ENCODE data around the gene ABCA4. TPM values are rescaled to one million over a fixed set of nuclear protein-coding genes. Genes with fewer than 3 reads are reported as not detected.
"Not testable (repeated sequence)": the region's sequence is repeated elsewhere in the genome, so short reads cannot be mapped to it uniquely, and the experiment has no call there.

Gene ABCA4
- total and polyA plus RNA-seq, 5 experiments from 2014 or later, result not detected

DNA sequence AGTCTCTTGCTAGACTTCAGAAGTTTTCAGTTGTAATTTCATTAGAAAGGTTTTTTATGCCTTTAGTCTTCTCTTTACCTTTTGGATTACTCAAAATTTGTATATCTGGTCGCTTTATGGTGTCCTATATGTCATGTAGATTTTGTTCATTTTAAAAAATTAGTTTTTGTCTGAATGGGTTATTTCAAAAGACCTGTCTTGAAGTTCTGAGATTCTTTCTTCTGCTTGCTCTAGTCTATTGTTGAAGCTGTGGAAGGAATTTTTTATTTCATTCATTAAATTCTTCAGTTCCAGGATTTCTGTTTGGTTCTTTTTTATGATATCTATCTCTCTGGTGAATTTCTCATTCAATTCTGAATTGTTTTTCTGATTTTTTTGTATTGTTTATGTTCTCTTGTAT is 165.2 kb downstream of the ABCA4 start:
- Mint-ChIP-seq H3K27me3 (peaks cover 0 to 15% (median 4%) of the 10 kb centered on the region in 5 donors), H3K27ac (no peak overlapping the region), H3K9me3 (peaks cover 30 to 77% (median 56%) of the 10 kb centered on the region in 9 donors)

DNA sequence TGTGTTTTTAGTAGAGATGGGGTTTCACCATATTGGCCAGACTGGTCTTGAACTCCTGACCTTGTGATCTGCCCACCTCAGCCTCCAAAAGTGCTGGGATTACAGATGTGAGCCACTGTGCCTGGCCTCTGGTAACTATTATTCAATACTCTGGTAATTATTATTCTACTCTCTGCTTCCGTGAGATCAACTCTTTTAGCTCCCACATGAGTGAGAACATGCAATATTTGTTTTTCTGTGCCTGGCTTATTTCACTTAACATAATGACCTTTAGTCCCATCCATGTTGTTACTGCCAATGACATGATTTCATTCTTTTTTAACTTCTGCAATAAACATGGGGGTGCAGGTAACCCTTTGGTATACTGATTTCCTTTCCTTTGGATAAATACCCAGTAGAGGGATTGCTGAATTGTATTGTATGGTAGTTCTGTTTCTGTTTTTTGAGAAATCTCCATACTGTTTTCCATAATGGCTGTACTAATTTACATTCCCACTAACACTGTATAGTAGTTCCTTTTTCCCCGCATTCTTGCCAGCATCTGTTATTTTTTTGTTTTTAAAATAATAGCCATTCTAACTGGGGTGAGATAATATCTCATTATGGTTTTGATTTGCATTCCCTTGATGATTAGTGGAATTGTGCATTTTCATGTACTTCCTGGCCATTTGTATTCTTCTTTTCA is 173.8 kb downstream of the ABCA4 start:
- POLR2A ChIA-PET, H3K27ac Mint-ChIP-seq, H3K4me3 Mint-ChIP-seq, ATAC-seq, DNase-seq, H3K4me1 Mint-ChIP-seq: not testable (repeated sequence)
- H3K9me3 Mint-ChIP-seq, result peaks cover 10 to 34% (median 21%) of the 10 kb centered on the region in 9 donors
- peaks cover 2 to 15% (median 14%) of the 10 kb centered on the region in 5 donors for H3K27me3 Mint-ChIP-seq
- peaks cover 4 to 27% (median 22%) of the 10 kb centered on the region in 3 donors for H3K36me3 Mint-ChIP-seq

More for the DNA sequence above, 165.2 kb downstream of the ABCA4 start:
- Mint-ChIP-seq H3K36me3 (peaks cover 3 to 54% (median 34%) of the 10 kb centered on the region in 3 donors), H3K4me3 (no peak overlapping the region), H3K4me1 (no peaks in the 10 kb centered on the region)
- DNase-seq, result no peak
- no peak for ATAC-seq
- POLR2A ChIA-PET, result no interaction called here

Other genes with a start within 250 kb of the ABCA4 start
- 10 to 100 TPM; 74.2 to 87.6 TPM for gene DNTTIP2, start 241.9 kb downstream of the ABCA4 start, total RNA-seq
- 10 to 100 TPM; 68.8 to 72.9 (median 70.9) TPM for gene DNTTIP2, start 241.9 kb downstream of the ABCA4 start, polyA plus RNA-seq
- 10 to 100 TPM; 18.5 to 19.3 TPM for gene GCLM, start 211.7 kb downstream of the ABCA4 start, total RNA-seq
- gene GCLM, start 211.7 kb downstream of the ABCA4 start, polyA plus RNA-seq, result 10 to 100 TPM; 11.3 to 18.2 (median 14.2) TPM
- not detected for gene ARHGAP29, start 116.4 kb upstream of the ABCA4 start, total RNA-seq
- gene ARHGAP29, start 116.4 kb upstream of the ABCA4 start, polyA plus RNA-seq, result not detected